AG09319 (cell line): ENCODE results near the gene CTBP2.

Experiments
- DNase-seq: peaks from one replicate; pipeline ENCODE4 v3.0.0-alpha.2; 2010; ENCODE audit warnings: low read depth; ENCODE audit errors: extremely low read depth
- CTCF ChIP-seq: IDR thresholded peaks from 2 replicates; pipeline ENCODE4 v1.5.1; 2011; ENCODE audit warnings: low read depth, mild to moderate bottlenecking, inconsistent platforms, low read length, moderate library complexity

The CTBP2 gene

DNA sequence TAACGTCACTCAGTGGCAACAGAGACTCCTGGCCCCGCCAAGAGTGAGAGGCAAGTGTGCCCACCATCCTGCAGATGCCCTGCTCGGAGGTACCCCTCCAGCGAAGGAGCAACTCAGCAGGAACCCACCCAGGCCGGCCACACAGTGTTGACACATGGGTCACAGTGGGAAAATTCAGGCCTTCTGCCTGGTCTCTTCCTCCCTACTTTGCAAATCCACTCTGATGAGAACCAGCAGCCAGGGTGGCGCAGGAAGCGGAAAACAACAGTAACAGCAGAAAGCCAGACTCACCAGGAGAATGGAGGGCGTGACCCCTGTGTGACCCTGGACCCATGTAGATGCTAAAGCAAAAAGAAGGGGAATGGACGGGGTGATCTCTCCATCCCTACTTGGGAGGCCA lies 53.8 kb downstream of the CTBP2 start:
- no peak for TF ChIP-seq CTCF
- DNase-seq, result no peak

DNA sequence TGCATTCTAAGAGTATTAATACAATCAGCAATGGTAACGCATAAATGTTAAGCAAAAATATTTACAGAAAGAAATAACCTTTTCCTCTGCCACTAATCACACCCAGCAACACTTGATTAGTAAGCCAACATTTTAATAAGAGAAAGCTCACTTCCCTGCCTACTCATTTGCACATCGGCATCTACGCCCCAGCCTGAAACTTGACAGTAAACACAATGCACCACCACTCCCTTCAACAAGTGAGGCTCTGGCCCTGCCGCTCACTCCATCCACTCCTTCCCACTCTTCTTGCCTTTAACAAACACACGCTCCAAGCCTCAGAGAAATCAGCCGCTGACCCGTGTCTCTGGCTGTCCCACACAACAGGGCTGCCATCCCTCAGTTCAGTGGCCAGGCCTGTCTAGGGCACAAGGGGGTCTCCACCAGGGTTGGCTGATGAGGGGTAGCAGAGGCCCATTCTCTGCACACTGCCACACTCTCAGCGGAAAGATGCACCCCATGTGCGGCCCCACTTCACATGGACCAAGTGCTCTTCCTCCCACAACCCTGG lies 54.6 kb downstream of the CTBP2 start:
- no peak for DNase-seq
- TF ChIP-seq CTCF, result no peak

DNA sequence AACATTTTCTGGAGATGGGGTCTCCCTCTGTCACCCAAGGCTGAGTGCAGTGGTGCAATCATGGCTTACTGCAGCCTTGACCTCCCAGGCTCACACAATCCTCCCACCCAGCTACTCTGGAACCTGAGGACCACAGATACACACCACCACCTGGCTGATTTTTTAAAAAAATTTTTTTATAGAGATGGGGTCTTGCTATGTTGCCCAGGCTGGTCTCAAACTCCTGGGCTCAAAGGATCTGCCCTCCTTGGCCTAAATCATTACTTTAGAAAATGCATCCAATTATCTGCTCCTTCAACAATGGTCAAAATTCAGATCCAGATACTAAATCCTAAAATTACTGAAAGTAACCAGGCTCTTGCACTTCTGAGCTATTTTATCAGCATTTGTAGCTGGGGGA lies 55.2 kb downstream of the CTBP2 start:
- no peak for DNase-seq
- TF ChIP-seq CTCF, result no peak

GRCh38 chr10:125104559-125104958 lies 55.8 kb downstream of the CTBP2 start:
- DNase-seq, result no peak
- no peak for TF ChIP-seq CTCF

DNA sequence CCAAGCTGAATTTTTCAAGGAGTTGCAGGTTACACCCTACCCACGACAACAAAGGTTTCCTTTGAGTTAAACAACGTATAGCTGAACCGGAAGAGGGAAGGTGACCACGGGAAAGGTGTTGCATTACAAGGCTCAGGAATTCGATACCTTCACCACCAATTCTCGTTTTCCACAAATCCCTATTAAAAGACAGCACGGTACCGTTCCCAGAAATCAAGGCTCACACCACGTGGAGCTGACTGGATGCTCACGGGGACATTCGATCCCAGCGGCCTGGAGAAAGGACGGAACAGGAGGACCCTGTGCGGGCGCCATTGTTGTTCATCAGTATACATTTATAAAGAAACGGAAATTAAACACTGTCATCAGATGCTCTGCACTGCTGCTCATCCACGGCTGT lies 56.4 kb downstream of the CTBP2 start:
- TF ChIP-seq CTCF, result no peak
- no peak for DNase-seq

DNA sequence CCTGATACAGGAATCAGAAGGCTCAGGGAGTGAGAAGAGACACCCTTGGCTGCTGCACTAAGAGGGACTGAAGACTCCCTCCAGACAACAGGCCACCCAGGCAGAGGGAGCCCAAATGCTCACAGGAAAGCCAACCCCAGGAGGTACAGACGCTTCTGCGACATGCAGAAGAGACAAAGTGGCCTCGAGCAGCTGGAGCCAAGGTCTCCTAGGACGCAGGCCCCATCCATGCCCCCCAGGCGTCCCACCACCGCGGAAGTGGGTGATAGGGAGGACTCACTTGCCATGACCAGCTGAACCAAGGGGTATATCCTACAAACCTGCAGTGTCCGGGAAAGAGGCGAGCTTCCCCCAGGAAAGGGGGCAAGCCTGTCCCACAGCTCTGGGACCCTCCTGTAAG lies 56.9 kb downstream of the CTBP2 start:
- no peak for DNase-seq
- no peak for TF ChIP-seq CTCF

GRCh38 chr10:125102821-125103220 lies 57.5 kb downstream of the CTBP2 start:
- no peak for DNase-seq
- TF ChIP-seq CTCF, result no peak
